WI38 (cell line): ENCODE measurements around the gene C14orf93.

ENCODE experiments used
- H3K4me3 ChIP-seq: 2 replicates; pipeline ENCODE4 v1.5.1; 2011; ENCODE audit warnings: low read depth, mild to moderate bottlenecking, control low read depth, low read length
- TF ChIP-seq, protein P1 (sequence below): IDR thresholded peaks from 2 replicates; pipeline ENCODE4 v1.5.1; 2012; ENCODE audit warnings: low read depth, mild to moderate bottlenecking, control low read depth, low read length

The C14orf93 gene, protein sequence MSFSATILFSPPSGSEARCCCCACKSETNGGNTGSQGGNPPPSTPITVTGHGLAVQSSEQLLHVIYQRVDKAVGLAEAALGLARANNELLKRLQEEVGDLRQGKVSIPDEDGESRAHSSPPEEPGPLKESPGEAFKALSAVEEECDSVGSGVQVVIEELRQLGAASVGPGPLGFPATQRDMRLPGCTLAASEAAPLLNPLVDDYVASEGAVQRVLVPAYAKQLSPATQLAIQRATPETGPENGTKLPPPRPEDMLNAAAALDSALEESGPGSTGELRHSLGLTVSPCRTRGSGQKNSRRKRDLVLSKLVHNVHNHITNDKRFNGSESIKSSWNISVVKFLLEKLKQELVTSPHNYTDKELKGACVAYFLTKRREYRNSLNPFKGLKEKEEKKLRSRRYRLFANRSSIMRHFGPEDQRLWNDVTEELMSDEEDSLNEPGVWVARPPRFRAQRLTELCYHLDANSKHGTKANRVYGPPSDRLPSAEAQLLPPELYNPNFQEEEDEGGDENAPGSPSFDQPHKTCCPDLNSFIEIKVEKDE

DNA sequence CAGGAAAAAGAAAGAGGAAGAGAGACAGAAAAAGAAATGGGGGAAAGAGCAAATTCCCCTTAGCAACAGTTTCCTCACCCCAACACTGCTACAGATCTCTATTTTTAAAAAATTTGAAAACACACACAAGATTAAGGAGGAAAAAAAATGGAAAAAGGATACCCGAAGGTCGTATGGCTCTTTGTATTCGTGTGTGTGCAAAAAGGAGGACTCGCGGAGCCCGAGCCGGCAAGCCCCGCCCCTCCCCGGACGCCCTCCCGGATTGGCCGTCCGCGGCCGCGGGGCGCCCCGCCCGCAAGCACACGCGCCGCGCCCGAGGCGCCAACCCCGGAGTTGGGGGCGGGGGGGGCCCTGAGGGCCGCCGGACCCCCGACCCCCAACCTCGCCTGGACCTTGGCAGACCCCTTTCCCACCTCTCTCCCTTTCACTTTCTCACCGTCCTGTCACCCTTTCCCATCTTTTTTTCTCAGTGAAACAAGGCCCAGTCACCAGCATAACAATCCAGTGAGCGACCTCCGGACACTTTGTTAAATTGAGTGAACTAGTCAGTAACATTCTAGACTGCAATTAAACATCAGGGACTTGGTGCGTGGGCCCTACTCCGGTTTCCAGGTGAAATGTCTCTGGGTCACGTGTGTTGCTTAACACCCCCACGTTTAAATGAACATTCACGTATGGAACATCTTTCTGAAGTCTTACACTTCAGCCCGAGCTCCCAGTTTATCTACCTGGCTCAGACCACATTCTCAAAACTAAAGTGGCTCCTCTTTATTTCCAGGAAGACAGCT, at the start of gene C14orf93:
C14orf93 (minus strand) TSS at position 205 of the 788 bp plus-strand sequence. CDS start 11,120 bp downstream, outside the sequence.
- TF ChIP-seq, protein P1, sequence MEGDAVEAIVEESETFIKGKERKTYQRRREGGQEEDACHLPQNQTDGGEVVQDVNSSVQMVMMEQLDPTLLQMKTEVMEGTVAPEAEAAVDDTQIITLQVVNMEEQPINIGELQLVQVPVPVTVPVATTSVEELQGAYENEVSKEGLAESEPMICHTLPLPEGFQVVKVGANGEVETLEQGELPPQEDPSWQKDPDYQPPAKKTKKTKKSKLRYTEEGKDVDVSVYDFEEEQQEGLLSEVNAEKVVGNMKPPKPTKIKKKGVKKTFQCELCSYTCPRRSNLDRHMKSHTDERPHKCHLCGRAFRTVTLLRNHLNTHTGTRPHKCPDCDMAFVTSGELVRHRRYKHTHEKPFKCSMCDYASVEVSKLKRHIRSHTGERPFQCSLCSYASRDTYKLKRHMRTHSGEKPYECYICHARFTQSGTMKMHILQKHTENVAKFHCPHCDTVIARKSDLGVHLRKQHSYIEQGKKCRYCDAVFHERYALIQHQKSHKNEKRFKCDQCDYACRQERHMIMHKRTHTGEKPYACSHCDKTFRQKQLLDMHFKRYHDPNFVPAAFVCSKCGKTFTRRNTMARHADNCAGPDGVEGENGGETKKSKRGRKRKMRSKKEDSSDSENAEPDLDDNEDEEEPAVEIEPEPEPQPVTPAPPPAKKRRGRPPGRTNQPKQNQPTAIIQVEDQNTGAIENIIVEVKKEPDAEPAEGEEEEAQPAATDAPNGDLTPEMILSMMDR, result no peak
- H3K4me3 ChIP-seq, result peak within 1 kb of the TSS; percentile 58

DNA sequence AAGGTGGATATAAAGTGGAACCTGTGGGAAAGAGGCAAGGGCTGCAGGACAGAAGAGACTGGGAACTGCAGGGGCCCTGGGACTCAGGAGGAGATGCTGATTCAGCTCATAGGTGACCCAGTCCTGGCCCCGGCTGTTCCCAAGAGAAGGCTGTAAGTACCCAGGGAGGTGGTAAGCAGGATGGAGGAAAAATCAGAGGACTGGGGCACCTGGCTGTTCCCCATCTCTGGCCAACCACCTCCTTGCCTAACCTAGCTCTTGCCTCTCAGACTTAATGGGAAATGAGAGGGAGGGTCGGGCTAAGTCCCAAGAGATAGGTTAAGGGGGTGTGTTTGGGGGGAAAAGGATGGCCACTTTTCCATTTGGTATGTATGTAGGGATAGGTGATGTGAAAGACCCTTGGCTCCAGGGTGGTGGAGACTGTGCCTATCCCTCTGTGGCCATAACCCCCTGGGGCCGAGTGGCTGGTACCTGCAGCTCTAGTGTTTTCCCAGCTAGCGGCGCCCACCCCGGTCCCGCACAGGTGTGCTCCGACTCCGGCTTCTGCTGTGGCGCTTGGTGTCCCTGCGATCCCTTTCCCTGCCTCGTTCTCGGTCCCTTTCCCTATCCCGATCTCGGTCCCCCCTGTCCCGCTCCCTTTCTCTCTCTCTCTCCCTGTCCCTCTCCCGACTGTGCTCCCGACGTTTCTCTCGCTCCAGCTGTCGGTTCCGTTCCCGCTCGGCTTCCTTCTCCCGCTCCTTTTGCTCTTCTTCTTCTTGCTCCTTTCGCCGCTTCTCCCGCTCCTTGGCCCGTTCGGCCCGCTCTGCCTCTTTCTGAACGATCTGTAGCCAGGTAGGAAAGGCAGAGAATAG, 48.9 kb upstream of the C14orf93 start:
- TF ChIP-seq, protein P1, result no peak
- no peak overlapping the region for H3K4me3 ChIP-seq

DNA sequence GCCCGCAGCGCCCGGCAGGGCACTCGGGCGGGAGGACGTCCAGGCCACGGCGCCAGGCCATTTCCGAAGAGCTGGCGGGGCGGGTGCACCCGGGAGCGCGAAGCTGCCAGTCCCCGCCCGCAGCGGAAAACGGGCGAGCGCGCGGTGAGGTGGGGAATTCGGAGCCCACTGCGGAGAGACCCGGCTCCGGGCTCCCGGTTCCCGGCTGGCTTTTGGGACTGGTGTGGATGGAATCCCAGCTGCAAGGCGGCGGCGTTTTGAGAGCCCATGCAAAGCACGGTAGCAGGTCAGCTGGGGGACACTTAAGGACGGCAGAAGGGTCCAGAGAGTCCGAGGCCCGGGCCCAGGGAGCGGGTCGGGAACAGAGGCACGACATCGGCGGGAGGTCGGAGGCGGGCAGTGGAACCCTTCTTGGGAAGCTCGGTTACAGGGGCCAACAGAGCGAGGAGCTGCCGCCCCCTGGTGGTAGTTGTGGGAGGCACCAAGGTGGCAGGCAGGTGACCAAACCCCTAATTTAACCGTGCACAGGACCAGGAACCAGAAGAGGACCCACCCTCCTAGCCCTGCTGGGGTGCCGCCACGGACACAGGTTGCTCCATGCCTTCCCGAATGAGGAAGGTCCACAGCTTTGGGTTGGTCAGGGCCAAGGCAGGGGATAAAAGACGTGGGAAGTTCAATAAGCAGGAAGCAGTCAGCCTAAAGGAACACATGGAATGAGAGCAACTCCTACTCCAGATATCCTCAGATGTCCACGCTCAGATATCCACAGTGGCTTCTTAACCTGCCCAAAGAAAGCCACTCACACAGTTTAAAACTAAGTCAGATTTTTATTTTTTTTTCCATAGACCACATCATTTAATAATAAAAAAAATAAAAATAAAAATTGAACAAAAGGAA, 48.1 kb upstream of the C14orf93 start:
- peak overlapping the region; percentile 63 for H3K4me3 ChIP-seq
- TF ChIP-seq, protein P1, result peak; percentile 88

DNA sequence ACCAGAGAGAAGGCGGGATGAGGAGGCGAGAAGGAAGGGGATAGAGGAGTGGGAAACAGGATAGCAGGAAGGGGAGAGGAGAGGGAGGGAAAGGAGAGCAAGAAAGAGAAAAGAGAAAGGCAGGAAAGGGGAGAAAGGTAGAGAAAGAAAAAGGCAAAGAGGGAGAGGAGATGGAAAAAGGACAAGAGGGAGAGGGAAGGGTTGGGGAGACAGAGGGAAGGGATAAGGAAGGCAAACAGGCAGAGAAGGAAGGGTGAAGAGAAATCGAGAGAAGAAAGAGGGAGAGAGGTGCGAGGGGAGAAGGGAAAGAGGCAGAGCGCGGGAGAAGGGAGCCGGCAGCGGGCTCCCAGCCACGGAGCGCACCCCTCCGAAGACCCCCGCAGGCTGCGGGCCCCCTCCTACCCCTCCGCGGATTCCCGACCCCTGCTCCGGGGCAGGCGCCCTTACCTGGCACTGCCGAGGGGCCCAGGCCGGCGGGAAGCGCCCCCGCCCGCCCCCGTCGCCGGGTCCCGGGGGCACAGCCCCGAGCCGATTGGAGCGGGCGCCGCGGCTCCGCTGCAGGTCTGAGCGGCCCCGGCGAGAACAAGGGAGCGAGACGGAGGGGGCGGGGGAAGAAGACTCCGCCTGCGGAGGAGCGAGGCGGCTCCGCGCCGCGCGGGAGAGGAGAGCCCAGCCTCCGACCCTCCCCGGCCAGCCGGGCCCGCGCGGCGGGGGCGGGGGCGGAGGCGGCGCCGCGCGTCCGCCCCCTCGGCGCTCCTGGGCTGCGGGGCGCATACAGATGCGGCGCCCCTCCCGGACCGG, 47.2 kb upstream of the C14orf93 start, which contains the start of gene CDH24:
CDH24 (minus strand) TSS at position 565 of the 801 bp plus-strand sequence. CDS start 1,787 bp downstream, outside the sequence.
- TF ChIP-seq, protein P1, result no peak
- peak within 1 kb of the TSS; percentile 63 for H3K4me3 ChIP-seq

DNA sequence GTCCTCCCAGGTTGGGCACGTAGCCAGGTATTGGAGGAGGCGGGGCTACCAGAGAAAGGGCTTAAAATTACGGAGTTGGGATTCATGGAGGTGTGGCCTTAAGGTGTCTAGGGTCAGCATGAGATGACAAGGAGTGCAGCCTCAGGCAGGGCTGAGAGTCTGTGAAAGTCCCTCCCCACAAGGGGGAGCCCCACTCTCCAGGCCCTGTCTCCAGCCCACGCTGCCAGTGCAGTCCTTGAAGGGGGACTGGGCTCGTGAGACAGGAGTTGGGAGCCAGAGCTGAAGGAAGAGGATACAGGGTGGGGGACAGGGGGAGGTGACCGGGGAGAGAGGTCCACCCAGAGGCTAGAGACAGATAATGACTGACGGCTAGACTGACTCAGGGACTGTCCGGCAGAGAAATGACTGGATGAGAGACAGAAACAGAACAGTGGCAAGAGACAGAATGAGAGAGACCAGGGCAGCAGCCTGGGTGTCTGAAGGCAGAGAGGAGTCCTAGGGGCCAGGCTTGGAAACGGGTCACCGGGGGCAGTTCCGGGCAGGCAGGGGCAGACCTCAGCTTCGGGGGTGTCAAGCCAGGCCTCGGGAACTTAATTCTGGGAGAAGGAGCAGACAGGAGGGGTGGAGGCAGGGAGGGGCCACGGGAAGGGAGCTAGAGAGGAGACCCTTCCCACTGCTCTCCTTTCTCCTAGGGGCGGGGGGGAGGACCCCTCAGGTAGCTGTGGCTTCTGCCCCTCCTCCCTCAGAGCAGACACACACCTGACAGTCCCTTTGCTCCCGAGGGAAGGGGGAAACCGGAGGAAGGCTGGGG, 46.4 kb upstream of the C14orf93 start:
- TF ChIP-seq, protein P1, result peak; percentile 83
- H3K4me3 ChIP-seq, result peak overlapping the region; percentile 63
